Daoy (cell line): Measurements from ENCODE around the gene LZTS2. TPM values are rescaled to one million over a fixed set of nuclear protein-coding genes. Genes with fewer than 3 reads are reported as not detected.

Source experiments
- DNase-seq: peaks from one replicate; pipeline ENCODE4 v3.0.0-alpha.2; 2015; ENCODE audit warnings: low read depth
- total RNA-seq: library from RNA; depleted of rRNA; stranded (reverse); fragments of >200 nt; shearing (Covaris generic); gene quantifications from 2 replicates; pipeline ENCODE4 v1.2.3, GENCODE V29; 2014; rRNA removed

Gene LZTS2
- total RNA-seq, 1 experiment from 2014 or later, result 25.3 TPM

- no peak for DNase-seq
Observed at GRCh38 chr10:101054876-101055275, 55.3 kb downstream of the LZTS2 start.

GRCh38 chr10:101055411-101055810 is 55.8 kb downstream of the LZTS2 start:
- DNase-seq, result no peak

GRCh38 chr10:101056365-101057151 is 57.0 kb downstream of the LZTS2 start:
- no peak for DNase-seq

Other genes with a start within 250 kb of the LZTS2 start
- gene SLF2, start 86.8 kb upstream of the LZTS2 start, total RNA-seq, result 16.6 and 31.3 TPM in 2 replicates
- gene SEMA4G, start 30.3 kb upstream of the LZTS2 start, total RNA-seq, result 0.57 and 0.69 TPM in 2 replicates
- 50.8 and 57.7 TPM in 2 replicates for gene MRPL43, start 12.3 kb upstream of the LZTS2 start, total RNA-seq
- gene TWNK, start 12.3 kb upstream of the LZTS2 start, total RNA-seq, result 14.7 and 26.3 TPM in 2 replicates
- gene PDZD7, start 31.3 kb downstream of the LZTS2 start, total RNA-seq, result 0.42 and 0.51 TPM in 2 replicates
- 14.7 and 32.1 TPM in 2 replicates for gene SFXN3, start 31.4 kb downstream of the LZTS2 start, total RNA-seq
- gene KAZALD1, start 62.2 kb downstream of the LZTS2 start, total RNA-seq, result 3.0 and 12.2 TPM in 2 replicates
- 0.06 TPM in 1 of 2 replicates, not detected in the other for gene TLX1, start 131.5 kb downstream of the LZTS2 start, total RNA-seq
- gene LBX1, start 229.7 kb downstream of the LZTS2 start, total RNA-seq, result 0.06 TPM in 1 of 2 replicates, not detected in the other